ENCODE data around the gene CXCR5.

Gene CXCR5

DNA sequence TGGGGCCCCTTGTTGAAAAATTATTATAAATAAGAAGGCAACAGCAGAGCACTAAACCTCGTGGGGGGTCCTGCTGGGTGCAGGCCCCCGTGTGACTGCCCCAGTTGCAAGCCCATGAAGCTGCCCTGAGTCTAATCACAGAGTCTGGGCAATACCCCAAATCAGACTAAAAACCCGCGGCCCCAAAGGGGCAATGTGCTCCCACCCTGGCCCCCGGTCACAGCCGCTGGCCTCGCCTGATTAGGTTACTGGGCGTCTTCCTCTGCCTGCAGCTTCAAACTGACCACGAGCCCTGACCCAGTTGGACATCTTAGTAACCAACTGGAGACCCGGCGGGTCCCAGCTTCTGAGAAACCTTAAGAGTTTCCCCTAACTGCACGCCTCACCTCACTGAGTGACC lies 1.6 kb downstream of the CXCR5 start:
- TF ChIP-seq TCF12 (IDR thresholded peaks at IDR 0.05; ENCODE audit: low read depth) = no peak
- TF ChIP-seq CREB1 (IDR thresholded peaks at IDR 0.05; ENCODE audit: low read depth) = no peak
- no peak for TF ChIP-seq EGR1 (IDR thresholded peaks at IDR 0.05)
- TF ChIP-seq NFIC (IDR thresholded peaks at IDR 0.05) = no peak
- TF ChIP-seq, protein P1, sequence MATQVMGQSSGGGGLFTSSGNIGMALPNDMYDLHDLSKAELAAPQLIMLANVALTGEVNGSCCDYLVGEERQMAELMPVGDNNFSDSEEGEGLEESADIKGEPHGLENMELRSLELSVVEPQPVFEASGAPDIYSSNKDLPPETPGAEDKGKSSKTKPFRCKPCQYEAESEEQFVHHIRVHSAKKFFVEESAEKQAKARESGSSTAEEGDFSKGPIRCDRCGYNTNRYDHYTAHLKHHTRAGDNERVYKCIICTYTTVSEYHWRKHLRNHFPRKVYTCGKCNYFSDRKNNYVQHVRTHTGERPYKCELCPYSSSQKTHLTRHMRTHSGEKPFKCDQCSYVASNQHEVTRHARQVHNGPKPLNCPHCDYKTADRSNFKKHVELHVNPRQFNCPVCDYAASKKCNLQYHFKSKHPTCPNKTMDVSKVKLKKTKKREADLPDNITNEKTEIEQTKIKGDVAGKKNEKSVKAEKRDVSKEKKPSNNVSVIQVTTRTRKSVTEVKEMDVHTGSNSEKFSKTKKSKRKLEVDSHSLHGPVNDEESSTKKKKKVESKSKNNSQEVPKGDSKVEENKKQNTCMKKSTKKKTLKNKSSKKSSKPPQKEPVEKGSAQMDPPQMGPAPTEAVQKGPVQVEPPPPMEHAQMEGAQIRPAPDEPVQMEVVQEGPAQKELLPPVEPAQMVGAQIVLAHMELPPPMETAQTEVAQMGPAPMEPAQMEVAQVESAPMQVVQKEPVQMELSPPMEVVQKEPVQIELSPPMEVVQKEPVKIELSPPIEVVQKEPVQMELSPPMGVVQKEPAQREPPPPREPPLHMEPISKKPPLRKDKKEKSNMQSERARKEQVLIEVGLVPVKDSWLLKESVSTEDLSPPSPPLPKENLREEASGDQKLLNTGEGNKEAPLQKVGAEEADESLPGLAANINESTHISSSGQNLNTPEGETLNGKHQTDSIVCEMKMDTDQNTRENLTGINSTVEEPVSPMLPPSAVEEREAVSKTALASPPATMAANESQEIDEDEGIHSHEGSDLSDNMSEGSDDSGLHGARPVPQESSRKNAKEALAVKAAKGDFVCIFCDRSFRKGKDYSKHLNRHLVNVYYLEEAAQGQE (IDR thresholded peaks at IDR 0.05; ENCODE audit: low read depth) = no peak
- TF ChIP-seq CEBPB (IDR thresholded peaks at IDR 0.05) = no peak
- no peak for TF ChIP-seq ZBTB7A (IDR thresholded peaks at IDR 0.05; ENCODE audit: low read depth)
- no peak for TF ChIP-seq RAD21 (IDR thresholded peaks at IDR 0.05; ENCODE audit: low read depth)
- TF ChIP-seq EP300 (IDR thresholded peaks at IDR 0.05; ENCODE audit: borderline replicate concordance) = no peak
- TF ChIP-seq, protein P2, sequence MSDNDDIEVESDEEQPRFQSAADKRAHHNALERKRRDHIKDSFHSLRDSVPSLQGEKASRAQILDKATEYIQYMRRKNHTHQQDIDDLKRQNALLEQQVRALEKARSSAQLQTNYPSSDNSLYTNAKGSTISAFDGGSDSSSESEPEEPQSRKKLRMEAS (IDR thresholded peaks at IDR 0.05) = no peak
- TF ChIP-seq FOXM1 (IDR thresholded peaks at IDR 0.05; ENCODE audit: borderline replicate concordance, low read depth) = no peak
- no peak for TF ChIP-seq TAF1 (IDR thresholded peaks at IDR 0.05; ENCODE audit: low read depth)
- TF ChIP-seq, protein P3, sequence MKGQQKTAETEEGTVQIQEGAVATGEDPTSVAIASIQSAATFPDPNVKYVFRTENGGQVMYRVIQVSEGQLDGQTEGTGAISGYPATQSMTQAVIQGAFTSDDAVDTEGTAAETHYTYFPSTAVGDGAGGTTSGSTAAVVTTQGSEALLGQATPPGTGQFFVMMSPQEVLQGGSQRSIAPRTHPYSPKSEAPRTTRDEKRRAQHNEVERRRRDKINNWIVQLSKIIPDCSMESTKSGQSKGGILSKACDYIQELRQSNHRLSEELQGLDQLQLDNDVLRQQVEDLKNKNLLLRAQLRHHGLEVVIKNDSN (IDR thresholded peaks at IDR 0.05) = no peak
- no peak for TF ChIP-seq YY1 (IDR thresholded peaks at IDR 0.05; ENCODE audit: low read depth)
- no peak for TF ChIP-seq TEAD4 (IDR thresholded peaks at IDR 0.05)

DNA sequence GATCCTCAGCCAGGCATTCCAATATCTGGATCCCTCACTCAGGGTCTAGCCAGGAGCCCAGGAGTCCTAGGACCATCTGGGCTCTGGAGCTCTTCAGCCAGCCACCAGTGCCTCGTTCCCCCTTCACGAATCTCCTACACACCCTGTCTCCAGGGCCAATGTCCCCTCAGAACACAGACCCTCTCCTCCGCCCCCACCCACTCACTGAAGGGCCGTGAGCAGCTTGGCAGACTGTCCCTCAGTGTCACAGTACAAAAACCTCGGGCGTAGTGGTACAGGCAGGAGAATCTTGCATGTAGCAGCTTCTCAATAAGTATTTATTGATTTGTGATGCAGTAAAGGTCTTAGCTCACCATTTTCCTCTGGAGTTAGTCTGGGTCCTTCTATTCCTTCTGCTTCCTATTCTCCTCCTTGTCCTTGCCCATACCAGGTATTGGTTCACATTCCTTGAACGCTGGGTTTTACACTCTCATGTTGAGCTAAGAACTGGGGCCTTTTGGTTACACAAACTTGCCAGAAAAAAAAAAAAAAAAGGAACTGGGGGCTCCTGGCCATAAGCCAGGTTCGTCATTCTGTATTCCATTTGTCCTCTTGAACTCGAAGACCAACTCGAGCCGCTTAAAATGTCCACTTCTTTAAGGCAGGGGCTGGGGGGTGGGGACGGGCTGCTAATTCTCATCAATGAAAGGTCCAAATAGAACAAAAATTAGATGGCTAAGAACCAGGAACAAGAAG lies 2.3 kb downstream of the CXCR5 start:
- TF ChIP-seq NFIC (IDR thresholded peaks at IDR 0.05) = no peak

DNA sequence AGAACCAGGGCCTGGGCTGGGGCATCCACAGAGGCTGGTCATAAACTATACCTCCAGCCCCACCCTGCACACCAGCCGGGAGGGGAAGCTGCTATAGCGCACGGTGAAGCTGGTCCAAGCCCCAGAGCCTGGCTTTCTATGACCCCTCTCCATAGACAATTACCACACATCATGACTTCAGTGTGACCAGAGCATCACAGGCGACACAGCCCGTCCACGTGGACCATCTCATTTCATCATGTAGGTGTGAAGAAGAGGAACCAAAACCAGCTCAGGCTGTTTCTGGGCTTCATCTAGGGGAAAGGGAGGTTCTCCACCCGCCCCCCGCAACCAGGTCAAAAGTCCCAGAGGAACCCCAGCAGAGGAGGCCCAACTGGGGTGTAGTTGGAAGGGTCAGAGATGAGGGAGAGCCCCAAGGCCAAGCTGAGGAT lies 3.0 kb downstream of the CXCR5 start:
- TF ChIP-seq RAD21 (IDR thresholded peaks at IDR 0.05; ENCODE audit: low read depth) (no peak), EGR1 (IDR thresholded peaks at IDR 0.05) (no peak), TEAD4 (IDR thresholded peaks at IDR 0.05) (no peak), NFIC (IDR thresholded peaks at IDR 0.05) (no peak), EP300 (IDR thresholded peaks at IDR 0.05; ENCODE audit: borderline replicate concordance) (no peak)
- TF ChIP-seq, protein P3 (IDR thresholded peaks at IDR 0.05) = no peak
- TF ChIP-seq, protein P2 (IDR thresholded peaks at IDR 0.05) = no peak

DNA sequence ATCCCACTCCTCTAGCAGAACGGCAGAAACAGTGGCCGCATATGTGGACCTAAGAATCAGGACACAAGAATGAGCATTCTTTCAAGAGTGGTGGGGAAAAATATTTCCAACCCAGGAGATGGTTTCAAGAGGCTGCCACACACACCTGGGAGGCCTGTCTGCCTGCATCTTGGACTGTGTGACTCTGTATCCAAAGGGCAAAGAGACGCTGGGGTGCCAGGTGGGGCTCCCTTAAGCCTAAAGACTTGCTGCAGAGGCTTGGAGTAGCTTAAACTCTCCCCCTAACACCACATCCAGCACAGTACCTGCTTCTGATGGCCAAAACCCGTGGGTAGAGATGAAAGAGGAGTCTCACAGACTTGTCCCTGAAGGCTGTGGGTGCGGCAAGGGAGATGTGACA lies 3.5 kb downstream of the CXCR5 start:
- no peak for TF ChIP-seq FOXM1 (IDR thresholded peaks at IDR 0.05; ENCODE audit: borderline replicate concordance, low read depth)
- no peak for TF ChIP-seq TAF1 (IDR thresholded peaks at IDR 0.05; ENCODE audit: low read depth)

DNA sequence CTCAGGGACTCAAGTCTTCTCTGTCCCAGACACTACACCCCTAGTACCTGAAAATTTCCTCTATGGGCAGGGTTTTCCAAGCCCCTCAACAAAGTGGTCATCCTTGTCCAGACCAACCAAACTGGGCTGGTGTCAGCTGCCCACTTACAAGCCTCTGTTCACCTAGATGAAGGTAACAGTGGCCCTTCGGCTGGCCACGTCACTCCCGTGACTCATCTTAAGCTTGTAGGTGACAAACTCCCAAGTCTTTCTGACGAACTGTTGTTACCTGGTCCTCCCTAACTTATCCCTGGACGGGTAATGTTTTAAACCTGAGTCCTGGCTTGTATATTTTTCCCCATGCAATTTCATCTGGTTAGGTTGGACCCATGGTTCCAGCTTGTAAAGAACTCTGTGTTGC lies 4.7 kb downstream of the CXCR5 start:
- TF ChIP-seq, protein P3 (IDR thresholded peaks at IDR 0.05) = no peak
- TF ChIP-seq FOXM1 (IDR thresholded peaks at IDR 0.05; ENCODE audit: borderline replicate concordance, low read depth) (no peak), EP300 (IDR thresholded peaks at IDR 0.05; ENCODE audit: borderline replicate concordance) (no peak), CREB1 (IDR thresholded peaks at IDR 0.05; ENCODE audit: low read depth) (no peak), TAF1 (IDR thresholded peaks at IDR 0.05; ENCODE audit: low read depth) (no peak), YY1 (IDR thresholded peaks at IDR 0.05; ENCODE audit: low read depth) (no peak), CEBPB (IDR thresholded peaks at IDR 0.05) (no peak), EGR1 (IDR thresholded peaks at IDR 0.05) (no peak), TCF12 (IDR thresholded peaks at IDR 0.05; ENCODE audit: low read depth) (no peak), TEAD4 (IDR thresholded peaks at IDR 0.05) (no peak), NFIC (IDR thresholded peaks at IDR 0.05) (no peak), ZBTB7A (IDR thresholded peaks at IDR 0.05; ENCODE audit: low read depth) (no peak), RAD21 (IDR thresholded peaks at IDR 0.05; ENCODE audit: low read depth) (no peak)
- TF ChIP-seq, protein P1 (IDR thresholded peaks at IDR 0.05; ENCODE audit: low read depth) = no peak
- TF ChIP-seq, protein P2 (IDR thresholded peaks at IDR 0.05) = no peak

Measured in Ishikawa (cell line).